ENCODE results near the gene RNASE11.

- TF ChIP-seq CTCF (IDR thresholded peaks at IDR 0.05) = no peak
- TF ChIP-seq POLR2A (IDR thresholded peaks at IDR 0.05) = no peak
These were observed 40.5 kb upstream of the RNASE11 start for GRCh38 chr14:20628063-20628854.

Measured in tibial nerve (tissue), 3 donors.